B cell (primary cell): Measurements from ENCODE around the gene ZSCAN31.

Experiments
- EZH2 ChIP-seq: IDR thresholded peaks from 2 replicates; pipeline ENCODE4 v1.6.1; 2012; ENCODE audit warnings: borderline replicate concordance, low read depth, mild to moderate bottlenecking, moderate library complexity, low read length; ENCODE audit not compliant: insufficient read depth, poor library complexity, severe bottlenecking
- TF ChIP-seq, protein P1 (sequence below): fragments of 200-600 bp; IDR thresholded peaks from one replicate; pipeline ENCODE4 v1.8.0; 2022; ENCODE audit warnings: antibody characterized with exemption, mild to moderate bottlenecking

DNA sequence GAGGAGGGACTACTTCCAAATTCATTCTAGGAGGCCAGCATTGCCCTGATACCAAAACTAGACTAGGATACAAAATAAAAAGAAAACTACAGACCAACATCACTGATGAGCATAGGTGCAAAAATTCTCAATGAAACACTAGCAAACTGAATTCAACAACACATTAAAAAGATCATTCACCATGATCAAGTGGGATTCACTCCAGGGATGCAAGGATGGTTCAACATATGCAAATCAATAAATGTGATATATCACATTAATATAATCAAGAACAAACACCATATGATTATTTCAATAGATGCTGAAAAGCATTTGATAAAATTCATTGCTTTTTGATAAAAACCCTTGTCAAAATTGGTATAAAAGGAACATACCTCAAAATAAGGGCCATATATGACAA lies 44.4 kb downstream of the ZSCAN31 start:
- no peak for TF ChIP-seq EZH2
- TF ChIP-seq, protein P1, sequence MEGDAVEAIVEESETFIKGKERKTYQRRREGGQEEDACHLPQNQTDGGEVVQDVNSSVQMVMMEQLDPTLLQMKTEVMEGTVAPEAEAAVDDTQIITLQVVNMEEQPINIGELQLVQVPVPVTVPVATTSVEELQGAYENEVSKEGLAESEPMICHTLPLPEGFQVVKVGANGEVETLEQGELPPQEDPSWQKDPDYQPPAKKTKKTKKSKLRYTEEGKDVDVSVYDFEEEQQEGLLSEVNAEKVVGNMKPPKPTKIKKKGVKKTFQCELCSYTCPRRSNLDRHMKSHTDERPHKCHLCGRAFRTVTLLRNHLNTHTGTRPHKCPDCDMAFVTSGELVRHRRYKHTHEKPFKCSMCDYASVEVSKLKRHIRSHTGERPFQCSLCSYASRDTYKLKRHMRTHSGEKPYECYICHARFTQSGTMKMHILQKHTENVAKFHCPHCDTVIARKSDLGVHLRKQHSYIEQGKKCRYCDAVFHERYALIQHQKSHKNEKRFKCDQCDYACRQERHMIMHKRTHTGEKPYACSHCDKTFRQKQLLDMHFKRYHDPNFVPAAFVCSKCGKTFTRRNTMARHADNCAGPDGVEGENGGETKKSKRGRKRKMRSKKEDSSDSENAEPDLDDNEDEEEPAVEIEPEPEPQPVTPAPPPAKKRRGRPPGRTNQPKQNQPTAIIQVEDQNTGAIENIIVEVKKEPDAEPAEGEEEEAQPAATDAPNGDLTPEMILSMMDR, result no peak
